Erythroblast (primary cell): ENCODE results near the gene NFE2L3.
A peak's percentile ranks its signal among the peaks of the same experiment; 100 is the strongest.
"Not testable (repeated sequence)": the region's sequence is repeated elsewhere in the genome, so short reads cannot be mapped to it uniquely, and the experiment has no call there.

Experiments
- DNase-seq, 2 experiments: peaks; one replicate each; lab custom pipeline; 2025; lab: John Stamatoyannopoulos, UW
- GATA1 ChIP-seq: IDR thresholded peaks from 2 replicates; pipeline ENCODE4 v1.6.1; 2011; ENCODE audit warnings: low read depth, mild to moderate bottlenecking, control low read depth, low read length, moderate library complexity
- POLR2A ChIP-seq: IDR thresholded peaks from 2 replicates; pipeline ENCODE4 v1.6.1; 2011; ENCODE audit warnings: mild to moderate bottlenecking, low read length

NFE2L3 gene

GRCh38 chr7:26168458-26169023 is 16.5 kb downstream of the NFE2L3 start:
- DNase-seq: no peak
- TF ChIP-seq GATA1: no peak
- TF ChIP-seq POLR2A: no peak

- TF ChIP-seq GATA1: no peak
- DNase-seq: no peak
These were observed 17.3 kb downstream of the NFE2L3 start for GRCh38 chr7:26169271-26169670.

GRCh38 chr7:26170663-26171062 is 18.7 kb downstream of the NFE2L3 start:
- no peak for TF ChIP-seq GATA1
- TF ChIP-seq POLR2A: no peak
- no peak for DNase-seq

GRCh38 chr7:26171601-26172000 is 19.6 kb downstream of the NFE2L3 start:
- TF ChIP-seq POLR2A (no peak), GATA1 (no peak)

GRCh38 chr7:26172048-26172447 is 20.1 kb downstream of the NFE2L3 start:
- DNase-seq: no peak
- TF ChIP-seq POLR2A (no peak), GATA1 (no peak)

More at GRCh38 chr7:26171601-26172000, 19.6 kb downstream of the NFE2L3 start:
- no peak for DNase-seq

GRCh38 chr7:26175903-26176302 is 23.9 kb downstream of the NFE2L3 start:
- not testable (repeated sequence) for DNase-seq

- DNase-seq: not testable (repeated sequence)
These were observed 24.7 kb downstream of the NFE2L3 start for GRCh38 chr7:26176696-26177095.

GRCh38 chr7:26177269-26177668 is 25.3 kb downstream of the NFE2L3 start:
- DNase-seq: not testable (repeated sequence)

- no peak for DNase-seq
- TF ChIP-seq GATA1: no peak
- peak; percentile 26 for TF ChIP-seq POLR2A
These were observed 26.4 kb downstream of the NFE2L3 start for GRCh38 chr7:26178272-26178960.

- no peak for DNase-seq
- TF ChIP-seq GATA1 (no peak), POLR2A (no peak)
These were observed 27.4 kb downstream of the NFE2L3 start for GRCh38 chr7:26179422-26179821.

GRCh38 chr7:26179826-26180497 is 28.0 kb downstream of the NFE2L3 start:
- no peak for DNase-seq
- no peak for TF ChIP-seq GATA1
- no peak for TF ChIP-seq POLR2A

GRCh38 chr7:26180792-26181198 is 28.8 kb downstream of the NFE2L3 start:
- peak; percentile 79 to 89 for DNase-seq
- TF ChIP-seq GATA1 (no peak), POLR2A (peak; percentile 44)

GRCh38 chr7:26181474-26182227 is 29.7 kb downstream of the NFE2L3 start:
- DNase-seq: no peak
- TF ChIP-seq GATA1: no peak
- no peak for TF ChIP-seq POLR2A

- no peak for DNase-seq
- TF ChIP-seq POLR2A (no peak), GATA1 (no peak)
These were observed 30.3 kb downstream of the NFE2L3 start for GRCh38 chr7:26182283-26182682.
